Lower leg skin (tissue), 4 donors: ENCODE measurements around the gene STRA8. TPM values are rescaled to one million over a fixed set of nuclear protein-coding genes. Genes with fewer than 3 reads are reported as not detected.

ENCODE experiments used
- DNase-seq, 2 donors: peaks; one replicate each; pipeline ENCODE4 v3.0.0-alpha.2; 2019; ENCODE audit warnings: low spot score in 2 of 2
- H3K4me3 ChIP-seq: fragments of 200-600 bp; sonication (generic); 2 replicates; pipeline ENCODE4 v1.5.1; 2017; ENCODE audit warnings: mild to moderate bottlenecking, low read depth; ENCODE audit not compliant: poor library complexity, severe bottlenecking
- CTCF ChIP-seq, 3 donors: fragments of 450-650 bp; IDR thresholded peaks; one replicate each; pipeline ENCODE4 v1.5.1; 2016; ENCODE audit warnings: antibody characterized with exemption in 3 of 3, mild to moderate bottlenecking in 3 of 3, moderate library complexity in 2 of 3
- POLR2A ChIP-seq, 2 donors: fragments of 450-650 bp; IDR thresholded peaks; one replicate each; pipeline ENCODE4 v1.6.1; 2016 to 2017; ENCODE audit warnings: antibody characterized with exemption in 2 of 2, mild to moderate bottlenecking in 1 of 2, moderate library complexity in 1 of 2
- WGBS, 2 donors: methylation state at CpG; one replicate each; pipeline ENCODE4 v1.1.5; 2018; 5-methylcytosine and 5-hydroxymethylcytosine counted together
- intact Hi-C: fragments of 100-400 bp; cut with DNase I; formaldehyde crosslinking; loops from one replicate; pipeline ENCODE4 v1.15.0; 2023; ENCODE audit warnings: low total_unique reads
- total RNA-seq, 4 donors: library from RNA; depleted of rRNA; stranded (reverse); fragments of >200 nt; gene quantifications; one replicate each; pipeline ENCODE4 v1.1.0, GENCODE V29; 2016

STRA8 gene
- total RNA-seq, 4 donors from 2014 or later: 0.36 to 5.5 TPM; not detected in 2

DNA sequence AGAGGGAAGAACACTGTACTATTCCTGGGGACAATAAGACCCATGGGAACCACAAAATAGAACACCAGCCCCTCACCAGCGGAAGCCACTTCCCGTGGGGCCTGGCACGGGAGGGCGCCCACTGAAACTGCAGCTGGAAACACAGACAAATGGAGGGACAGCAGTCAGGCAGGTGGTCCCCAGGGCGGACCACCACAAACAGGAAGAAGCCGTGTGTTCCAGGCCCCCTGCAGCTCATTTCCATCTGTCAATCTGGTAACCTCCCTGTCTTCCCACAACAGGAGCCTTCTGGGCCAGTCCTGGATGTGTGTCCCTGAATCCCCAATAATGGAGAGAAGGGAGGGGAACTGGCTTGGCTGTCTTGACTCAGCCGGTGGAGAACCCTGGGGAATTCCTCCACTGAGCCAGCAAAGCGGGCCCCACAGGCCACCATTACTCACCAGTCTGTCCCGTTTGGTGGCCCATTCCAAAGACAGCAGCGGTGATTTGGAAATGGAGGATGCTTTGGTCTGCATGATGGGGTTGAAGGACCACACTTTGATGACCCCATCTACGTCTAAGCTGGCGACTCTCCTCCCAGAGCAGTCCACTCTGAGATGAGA lies 39.0 kb upstream of the STRA8 start:
- WGBS, 2 donors: 82 to 88% methylated on average over 12 of the region's 12 CpGs
- no peak for TF ChIP-seq POLR2A (IDR thresholded peaks at IDR 0.05)
- TF ChIP-seq CTCF (IDR thresholded peaks at IDR 0.05): no peak
- intact Hi-C loops: no loop called here
- DNase-seq: peak in 1 of 2 donors; percentile 72
- no peak overlapping the region for H3K4me3 ChIP-seq

GRCh38 chr7:135195156-135195555 lies 38.5 kb upstream of the STRA8 start:
- TF ChIP-seq POLR2A (IDR thresholded peaks at IDR 0.05) (no peak), CTCF (IDR thresholded peaks at IDR 0.05) (no peak)

DNA sequence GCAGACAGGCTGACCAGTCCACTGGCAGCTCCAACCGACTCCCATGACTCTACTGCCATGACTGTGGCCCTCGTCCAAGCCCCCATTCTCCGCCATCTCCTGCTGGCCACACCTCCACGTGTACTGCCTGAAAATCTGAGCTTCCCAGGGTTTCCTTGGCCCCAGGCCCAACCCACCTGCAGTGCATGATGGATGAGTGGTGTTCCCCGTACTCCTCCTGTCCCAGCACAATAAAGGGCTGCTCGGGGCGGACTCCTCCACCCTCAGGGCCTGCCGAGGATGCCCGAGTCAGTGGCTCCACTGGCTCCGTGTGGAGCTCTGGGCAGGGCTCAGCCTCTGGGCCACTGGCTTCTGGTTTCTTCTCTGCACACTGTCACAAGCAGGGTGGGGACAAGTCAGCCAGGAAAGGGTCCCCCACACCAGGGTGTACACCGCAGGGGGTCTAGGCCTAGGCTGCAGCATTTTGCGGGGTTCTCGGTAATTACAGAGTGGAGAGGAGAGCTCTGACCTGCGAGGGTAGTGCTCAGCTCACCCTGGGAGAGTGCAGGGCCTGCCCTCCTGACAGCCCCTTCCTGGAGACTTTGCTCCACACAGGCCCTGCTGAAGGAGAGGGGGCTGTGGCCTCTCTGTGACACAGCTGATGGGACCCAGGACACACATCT lies 37.5 kb upstream of the STRA8 start:
- WGBS, 2 donors: 93 to 97% methylated on average over 10 to 12 of the region's 14 CpGs
- TF ChIP-seq POLR2A (IDR thresholded peaks at IDR 0.05): no peak
- TF ChIP-seq CTCF (IDR thresholded peaks at IDR 0.05): no peak
- no peak overlapping the region for H3K4me3 ChIP-seq
- peak in 1 of 2 donors; percentile 25 for DNase-seq
- intact Hi-C loops: no loop called here

More at GRCh38 chr7:135195156-135195555, 38.5 kb upstream of the STRA8 start:
- WGBS, 2 donors: 84 to 88% methylated on average over 4 of the region's 4 CpGs
- peak in 1 of 2 donors; percentile 34 for DNase-seq
- intact Hi-C loops: no loop called here
- no peak overlapping the region for H3K4me3 ChIP-seq

DNA sequence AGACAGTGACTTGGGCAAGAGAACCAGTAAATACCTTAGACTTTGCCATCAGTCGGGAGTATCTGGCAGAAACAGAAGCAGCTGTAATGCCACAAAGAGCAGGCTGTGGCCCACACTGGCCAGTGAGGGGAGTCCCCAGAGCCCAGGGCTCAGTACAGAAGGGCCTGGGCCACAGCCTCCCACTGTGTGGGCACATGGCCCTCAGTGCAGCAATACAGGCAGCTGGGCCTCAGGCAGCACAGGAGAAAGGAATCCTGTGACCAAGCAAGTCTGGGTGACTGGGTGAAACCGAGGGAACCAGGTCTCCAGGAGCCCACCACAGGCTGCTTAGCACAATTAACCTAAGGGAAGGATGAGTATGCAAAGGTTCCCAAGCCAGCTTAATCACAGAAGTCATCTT lies 36.3 kb upstream of the STRA8 start:
- TF ChIP-seq POLR2A (IDR thresholded peaks at IDR 0.05) (no peak), CTCF (IDR thresholded peaks at IDR 0.05) (no peak)
- 94 to 96% methylated on average over 2 of the region's 2 CpGs for WGBS, 2 donors
- peak in 1 of 2 donors; percentile 68 for DNase-seq
- no peak overlapping the region for H3K4me3 ChIP-seq
- intact Hi-C loops: no loop called here

DNA sequence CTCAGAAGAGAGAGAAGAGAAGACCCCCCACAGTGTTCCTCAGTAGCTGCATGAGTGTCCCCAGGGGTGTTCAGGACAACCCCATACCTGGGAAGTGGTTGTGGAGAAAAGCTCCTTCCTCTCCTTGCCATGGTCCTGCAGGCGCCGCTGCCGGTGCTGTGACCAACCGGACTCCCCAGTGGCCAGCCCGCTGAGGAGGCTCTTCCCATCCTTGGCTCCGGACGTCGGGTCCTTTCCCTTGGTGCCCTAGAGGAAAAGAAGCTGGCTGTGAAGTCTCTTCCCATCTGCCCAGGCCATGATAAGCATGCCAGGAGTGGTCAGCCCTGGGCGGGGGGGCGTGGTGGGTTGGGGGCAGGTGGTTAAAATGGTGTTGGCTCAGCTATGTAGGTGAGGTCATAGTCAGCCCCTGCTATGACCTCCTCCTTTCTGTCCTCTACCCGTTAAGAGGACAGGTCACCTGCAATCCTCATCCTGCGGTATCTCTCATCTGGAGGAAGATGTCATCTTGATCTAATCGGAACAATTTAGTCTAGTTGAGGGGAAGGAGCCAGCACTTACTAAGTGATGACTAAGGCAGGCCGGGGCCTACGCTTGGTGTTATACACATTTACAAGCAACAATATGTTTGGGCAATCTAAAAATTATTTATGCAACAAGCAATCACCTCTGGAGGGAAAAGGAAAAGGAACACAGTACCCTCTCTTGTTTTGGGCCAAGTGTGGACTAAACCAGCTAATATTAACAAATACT lies 35.6 kb upstream of the STRA8 start:
- intact Hi-C loops: no loop called here
- no peak for TF ChIP-seq POLR2A (IDR thresholded peaks at IDR 0.05)
- TF ChIP-seq CTCF (IDR thresholded peaks at IDR 0.05): no peak
- peak in 1 of 2 donors; percentile 40 for DNase-seq
- H3K4me3 ChIP-seq: no peak overlapping the region
- WGBS, 2 donors: 87 to 89% methylated on average over 15 of the region's 15 CpGs
